Heart right ventricle (tissue), 16 donors: ENCODE results near the gene DHODH. TPM values are rescaled to one million over a fixed set of nuclear protein-coding genes. Genes with fewer than 3 reads are reported as not detected.

Experiments used
- ATAC-seq, 8 donors: fragments of 200-7000 bp; cut with Tn5 transposase; one replicate each; pipeline ENCODE4 v1.9.1; 2020; ENCODE audit warnings: mild to moderate bottlenecking in 8 of 8, moderate library complexity in 8 of 8, moderate number of reproducible peaks in 1 of 8
- DNase-seq, 2 donors: peaks; one replicate each; pipeline ENCODE4 v3.0.0-alpha.2; 2020
- H3K27ac ChIP-seq, 10 donors: fragments of 200-600 bp; sonication (generic) in 2 of 10; one replicate each; pipeline versions ENCODE4 v1.5.0 to v1.8.0; 2020 to 2022; ENCODE audit warnings: mild to moderate bottlenecking in 3 of 10
- H3K27me3 ChIP-seq, 7 donors: fragments of 200-600 bp; one replicate each; pipeline ENCODE4 v1.8.0; 2021 to 2022; ENCODE audit warnings: mild to moderate bottlenecking in 2 of 7
- H3K36me3 ChIP-seq, 9 donors: fragments of 200-600 bp; sonication (generic) in 1 of 9; one replicate each; pipeline versions ENCODE4 v1.5.0 to v1.8.0; 2020 to 2022; ENCODE audit warnings: mild to moderate bottlenecking in 2 of 9
- H3K4me1 ChIP-seq, 9 donors: fragments of 200-600 bp; sonication (generic) in 1 of 9; one replicate each; pipeline versions ENCODE4 v1.5.0 to v1.8.0; 2020 to 2022; ENCODE audit warnings: mild to moderate bottlenecking in 4 of 9
- H3K4me3 ChIP-seq, 10 donors: fragments of 200-600 bp; sonication (generic) in 2 of 10; one replicate each; pipeline versions ENCODE4 v1.5.0 to v1.8.0; 2020 to 2022; ENCODE audit warnings: mild to moderate bottlenecking in 7 of 10, moderate library complexity in 2 of 10
- H3K9me3 ChIP-seq, 11 donors: fragments of 200-600 bp in 10 of 11; sonication (generic) in 2 of 11; one replicate each; pipeline versions ENCODE4 v1.5.0 to v1.8.0; 2013 to 2022; ENCODE audit warnings: mild to moderate bottlenecking in 2 of 11, control low read depth in 1 of 11, moderate library complexity in 1 of 11
- WGBS, 2 donors: extraction: QIAGEN DNeasy Blood & Tissue Kit; methylation state at CpG; one replicate each; pipeline ENCODE4 v1.1.7; 2013; ENCODE audit warnings: inconsistent platforms in 1 of 2; 5-methylcytosine and 5-hydroxymethylcytosine counted together
- intact Hi-C, 10 donors: fragments of 100-400 bp; cut with DNase I; formaldehyde crosslinking; loops; one replicate each; pipeline versions ENCODE4 v1.11.1 to v1.14.2; 2022
- polyA plus RNA-seq, 2 donors: library from polyadenylated mRNA; stranded (reverse); fragments of 200-250 nt; gene quantifications; one replicate each; pipeline ENCODE4 v1.2.3, GENCODE V29; 2013
- total RNA-seq, 10 donors: library from RNA; stranded (reverse); fragmentation: NEBNext Ultra II Directional in 3 of 10; extraction: Animal tissue kit (Norgen Biotek cat#: 25700) in 3 of 10; gene quantifications; one replicate each; pipeline versions ENCODE4 v1.2.1 to v1.2.4, GENCODE V29; 2021 to 2023
- TF ChIP-seq, protein P1 (sequence below), 9 donors: fragments of 200-600 bp; sonication (generic) in 2 of 9; IDR thresholded peaks; one replicate each; pipeline versions ENCODE4 v1.5.0 to v1.8.0; 2021 to 2022; ENCODE audit warnings: antibody characterized with exemption in 9 of 9, mild to moderate bottlenecking in 5 of 9, moderate library complexity in 1 of 9
- donor health status: Arrhythmogenic right ventricular cardiomyopathy.
- donor health status: ischemic (EF 13 %, LVEDD 7.1; RV severe dilation, severe dysfunction).
- donor health status: healthy with polysubstance abuse.
- donor health status: DM: no; HTN: yes; CAD: no.
- donor health status: DM: no; HTN: no; CAD: no.
- donor health status: ischemic (EF 25% LVEDD 6.9; RV normal size, moderate dysfunction).
- donor health status: ischemic (EF 25% LVEDD 5.7; RV mildly dilated, moderate dysfunction).
- donor health status: healthy.
- donor health status: DM: yes; HTN: yes; CAD: no.
- donor health status: Ischemic cardiomyopathy.
- donor health status: ischemic (EF 35%, LVEDD 5.7; RV mildly dilated, moderate dysfunction).
- donor health status: nonischemic (EF 11% LVEDD 7.7; RV severe dilation, severe dysfunction).
- donor health status: DM: yes; HTN: yes; CAD: no.
- donor health status: PGD.
- donor health status: ischemic (EF 29% LVEDD 5.4; RV normal size, mild dysfunction).
- donor health status: nonischemic (EF 23%, LVEDD 6.1; RV moderate dilation, normal function).

DHODH gene
- total and polyA plus RNA-seq, 12 donors: 6.1 to 12.6 (median 8.3) TPM

- no peak overlapping the region for H3K27ac ChIP-seq
- DNase-seq (no peak), ATAC-seq (no peak)
- peaks cover 0 to 3% (median 0%) of the 10 kb centered on the region in 9 donors for H3K36me3 ChIP-seq
- intact Hi-C loops: loop anchor here in 1 of 10 donors (1.0 kb wide), 1 partner anchor 35 kb away; no protein-coding TSS in a partner anchor
- TF ChIP-seq, protein P1, sequence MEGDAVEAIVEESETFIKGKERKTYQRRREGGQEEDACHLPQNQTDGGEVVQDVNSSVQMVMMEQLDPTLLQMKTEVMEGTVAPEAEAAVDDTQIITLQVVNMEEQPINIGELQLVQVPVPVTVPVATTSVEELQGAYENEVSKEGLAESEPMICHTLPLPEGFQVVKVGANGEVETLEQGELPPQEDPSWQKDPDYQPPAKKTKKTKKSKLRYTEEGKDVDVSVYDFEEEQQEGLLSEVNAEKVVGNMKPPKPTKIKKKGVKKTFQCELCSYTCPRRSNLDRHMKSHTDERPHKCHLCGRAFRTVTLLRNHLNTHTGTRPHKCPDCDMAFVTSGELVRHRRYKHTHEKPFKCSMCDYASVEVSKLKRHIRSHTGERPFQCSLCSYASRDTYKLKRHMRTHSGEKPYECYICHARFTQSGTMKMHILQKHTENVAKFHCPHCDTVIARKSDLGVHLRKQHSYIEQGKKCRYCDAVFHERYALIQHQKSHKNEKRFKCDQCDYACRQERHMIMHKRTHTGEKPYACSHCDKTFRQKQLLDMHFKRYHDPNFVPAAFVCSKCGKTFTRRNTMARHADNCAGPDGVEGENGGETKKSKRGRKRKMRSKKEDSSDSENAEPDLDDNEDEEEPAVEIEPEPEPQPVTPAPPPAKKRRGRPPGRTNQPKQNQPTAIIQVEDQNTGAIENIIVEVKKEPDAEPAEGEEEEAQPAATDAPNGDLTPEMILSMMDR (IDR thresholded peaks at IDR 0.05): no peak
- no peaks in the 10 kb centered on the region for H3K9me3 ChIP-seq
- H3K4me3 ChIP-seq: no peak overlapping the region
- H3K27me3 ChIP-seq: no peaks in the 10 kb centered on the region
- WGBS, 2 donors: 89 to 93% methylated on average over 10 of the region's 10 CpGs
- peaks cover 0 to 21% (median 3%) of the 10 kb centered on the region in 9 donors for H3K4me1 ChIP-seq
These were observed 55.9 kb downstream of the DHODH start for GRCh38 chr16:72064361-72064894.

GRCh38 chr16:72066747-72067146, 58.2 kb downstream of the DHODH start:
- Histone ChIP-seq H3K27ac (peak overlapping the region in 1 of 10 donors; percentile 12), H3K4me1 (peaks cover 0 to 21% (median 4%) of the 10 kb centered on the region in 9 donors), H3K36me3 (peaks cover 0 to 3% (median 0%) of the 10 kb centered on the region in 9 donors), H3K27me3 (no peaks in the 10 kb centered on the region), H3K9me3 (no peaks in the 10 kb centered on the region), H3K4me3 (no peak overlapping the region)
- intact Hi-C loops: loop anchor here in 8 of 10 donors (1.0 to 5.0 kb wide), 5 partner anchors 32 to 36 kb away; no protein-coding TSS in a partner anchor
- TF ChIP-seq, protein P1 (IDR thresholded peaks at IDR 0.05): peak; percentile 8 to 69 (median 61)
- DNase-seq (peak in 1 of 2 donors; percentile 16), ATAC-seq (peak in 4 of 8 donors; percentile 62 to 77 (median 69))
- 7 to 9% methylated on average over 1 of the region's 1 CpG for WGBS, 2 donors

DNA sequence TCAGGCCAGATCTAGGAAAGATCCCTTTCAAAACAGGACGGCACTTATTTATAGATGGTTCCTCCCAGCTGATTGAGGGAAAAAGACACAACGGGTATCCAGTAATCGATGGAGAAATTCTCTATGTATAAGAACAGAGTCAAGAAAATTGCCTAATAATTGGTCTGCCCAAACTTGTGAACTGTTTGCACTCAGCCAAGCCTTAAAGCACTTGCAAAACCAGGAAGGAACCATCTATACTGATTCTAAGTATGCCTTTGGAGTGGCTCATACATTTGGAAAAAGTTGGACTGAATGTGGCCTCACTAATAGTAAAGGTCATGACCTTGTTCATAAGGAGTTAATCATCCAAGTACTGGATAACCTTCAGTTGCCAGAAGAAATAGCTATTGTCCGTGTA, 60.4 kb downstream of the DHODH start:
- H3K36me3 ChIP-seq: peaks cover 0 to 3% (median 0%) of the 10 kb centered on the region in 9 donors
- H3K4me1 ChIP-seq: peaks cover 0 to 40% (median 10%) of the 10 kb centered on the region in 9 donors
- peak overlapping the region in 1 of 10 donors; percentile 15 for H3K27ac ChIP-seq
- DNase-seq: no peak
- no peaks in the 10 kb centered on the region for H3K9me3 ChIP-seq
- WGBS, 2 donors: 69 to 77% methylated on average over 4 of the region's 4 CpGs
- no peak for ATAC-seq
- TF ChIP-seq, protein P1 (IDR thresholded peaks at IDR 0.05): no peak
- H3K4me3 ChIP-seq: no peak overlapping the region
- intact Hi-C loops: loop anchor here in 2 of 10 donors (5.0 kb wide), 1 partner anchor 33 kb away; no protein-coding TSS in a partner anchor
- no peaks in the 10 kb centered on the region for H3K27me3 ChIP-seq

- DNase-seq: peak in 1 of 2 donors; percentile 38
These were observed 64.2 kb downstream of the DHODH start for GRCh38 chr16:72072514-72073342.

More at GRCh38 chr16:72072514-72073342, 64.2 kb downstream of the DHODH start:
- peak; percentile 57 to 81 (median 72) for ATAC-seq
- H3K27ac ChIP-seq: peak overlapping the region; percentile 58 to 96 (median 82)
- TF ChIP-seq, protein P1 (IDR thresholded peaks at IDR 0.05): no peak
- 25 to 31% methylated on average over 12 of the region's 12 CpGs for WGBS, 2 donors
- H3K4me1 ChIP-seq: peaks cover 0 to 41% (median 9%) of the 10 kb centered on the region in 9 donors
- peak overlapping the region in 4 of 10 donors; percentile 2 to 18 (median 6) for H3K4me3 ChIP-seq
- no peaks in the 10 kb centered on the region for H3K27me3 ChIP-seq
- intact Hi-C loops: loop anchor here in 1 of 10 donors (2.0 kb wide), 1 partner anchor 20 kb away; the partner anchor contains the start of genes DHX38 and TXNL4B
- no peaks in the 10 kb centered on the region for H3K9me3 ChIP-seq
- peaks cover 0 to 5% (median 0%) of the 10 kb centered on the region in 9 donors for H3K36me3 ChIP-seq
